ENCODE results near the gene ADGRF3. TPM values are rescaled to one million over a fixed set of nuclear protein-coding genes. Genes with fewer than 3 reads are reported as not detected.

Gene ADGRF3
- total and polyA plus RNA-seq, 2 of the 13 experiments (the other 11 are each of a cell fraction or from before 2014, with no cell fraction given) = 0.40 to 1.5 TPM

- TF ChIP-seq AGO2 (optimal IDR thresholded peaks at IDR 0.05; ENCODE audit: low read depth, low read length) (no peak), SP4 (CRISPR knock-in tag; IDR thresholded peaks at IDR 0.05) (peak; percentile 100), ZFP91 (CRISPR knock-in tag; IDR thresholded peaks at IDR 0.05; ENCODE audit: borderline replicate concordance) (peak; percentile 76; the same call in 1 of the 2 replicates), ZNF335 (CRISPR knock-in tag; IDR thresholded peaks at IDR 0.05) (peak; percentile 69), NR2F6 (IDR thresholded peaks at IDR 0.05) (peak; percentile 98), NR2F6 (CRISPR knock-in tag; IDR thresholded peaks at IDR 0.05) (peak; percentile 98), SMAD9 (CRISPR knock-in tag; IDR thresholded peaks at IDR 0.05) (peak; percentile 93), ZBTB8A (CRISPR knock-in tag; IDR thresholded peaks at IDR 0.05; ENCODE audit: borderline replicate concordance, low read depth) (peak; percentile 77; the same call in 1 of the 2 replicates), FOXO1 (CRISPR knock-in tag; IDR thresholded peaks at IDR 0.05) (0 out of 2 replicates have a peak, but pooled peaks have one; percentile 18), ZNF276 (CRISPR knock-in tag; IDR thresholded peaks at IDR 0.05; ENCODE audit: low read depth) (0 out of 2 replicates have a peak, but pooled peaks have one; percentile 23), ETV5 (CRISPR knock-in tag; IDR thresholded peaks at IDR 0.05; ENCODE audit: borderline replicate concordance) (no peak), HOXA5 (CRISPR knock-in tag; IDR thresholded peaks at IDR 0.05) (peak; percentile 82; the same call in 1 of the 2 replicates), ZNF24 (IDR thresholded peaks at IDR 0.05) (no peak), HIC2 (CRISPR knock-in tag; IDR thresholded peaks at IDR 0.05; ENCODE audit: low read depth) (peak; percentile 85), ZNF713 (CRISPR knock-in tag; IDR thresholded peaks at IDR 0.05) (0 out of 2 replicates have a peak, but pooled peaks have one; percentile 2), ZNF577 (CRISPR knock-in tag; IDR thresholded peaks at IDR 0.05; ENCODE audit: borderline replicate concordance, low read depth) (0 out of 2 replicates have a peak, but pooled peaks have one; percentile 41), MED13 (CRISPR knock-in tag; IDR thresholded peaks at IDR 0.05) (0 out of 2 replicates have a peak, but pooled peaks have one; percentile 42), ZSCAN31 (CRISPR knock-in tag; IDR thresholded peaks at IDR 0.05; ENCODE audit: low read depth) (peak; percentile 87; the same call in 1 of the 2 replicates)
Observed at GRCh38 chr2:26345545-26346453, 790 bp downstream of the ADGRF3 start, which contains the start of gene SELENOI (continued).
